ENCODE data around the gene GSTO2. TPM values are rescaled to one million over a fixed set of nuclear protein-coding genes. Genes with fewer than 3 reads are reported as not detected.

GSTO2 gene
- total RNA-seq, 1 donor from 2014 or later = 9.1 TPM

DNA sequence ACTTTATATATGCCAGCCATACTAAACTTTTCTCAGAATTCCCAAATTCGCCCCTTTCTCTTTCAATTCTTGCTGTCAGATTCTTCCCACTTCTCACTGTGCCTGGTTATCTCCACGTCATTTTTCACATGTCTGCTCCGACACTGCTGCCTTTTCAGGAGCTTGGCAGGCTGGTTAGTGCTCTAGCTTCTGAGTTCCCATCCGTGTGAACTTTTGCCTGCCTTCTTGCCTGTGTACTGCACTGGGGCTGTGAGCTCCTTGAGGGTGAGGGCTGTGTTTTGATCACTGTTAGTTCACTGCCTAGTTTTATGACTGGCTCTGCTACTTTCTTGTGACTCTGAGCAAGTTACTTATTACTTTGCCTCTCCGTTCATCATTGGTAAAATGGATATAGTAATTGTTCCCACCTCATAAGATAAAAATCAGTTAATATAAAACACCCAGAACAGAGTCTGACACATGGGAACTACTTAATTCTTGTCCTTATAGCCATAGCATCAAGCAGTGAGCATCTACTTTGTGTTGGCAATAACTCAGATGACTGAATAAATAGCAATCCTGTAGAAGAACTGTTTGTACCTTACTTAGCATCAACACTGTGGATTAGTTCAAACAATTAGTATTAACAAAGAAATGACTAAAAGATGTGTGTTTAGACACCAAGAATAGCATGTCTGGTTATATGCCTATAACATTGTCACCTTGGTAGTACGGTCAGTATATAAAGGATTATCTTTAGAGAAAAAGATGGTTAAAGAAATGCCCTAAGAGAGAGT, 8.8 kb upstream of the GSTO2 start:
- Histone ChIP-seq H3K27ac (peak overlapping the region; percentile 48), H3K4me1 (peaks cover 48% of the 10 kb centered on the region), H3K4me3 (no peak overlapping the region), H3K27me3 (no peaks in the 10 kb centered on the region), H3K36me3 (peaks cover 80% of the 10 kb centered on the region), H3K9me3 (no peaks in the 10 kb centered on the region)
- intact Hi-C loops (cut with DNase I) = no loop called here
- no peak for DNase-seq
- no peak for ATAC-seq
- TF ChIP-seq, protein P1, sequence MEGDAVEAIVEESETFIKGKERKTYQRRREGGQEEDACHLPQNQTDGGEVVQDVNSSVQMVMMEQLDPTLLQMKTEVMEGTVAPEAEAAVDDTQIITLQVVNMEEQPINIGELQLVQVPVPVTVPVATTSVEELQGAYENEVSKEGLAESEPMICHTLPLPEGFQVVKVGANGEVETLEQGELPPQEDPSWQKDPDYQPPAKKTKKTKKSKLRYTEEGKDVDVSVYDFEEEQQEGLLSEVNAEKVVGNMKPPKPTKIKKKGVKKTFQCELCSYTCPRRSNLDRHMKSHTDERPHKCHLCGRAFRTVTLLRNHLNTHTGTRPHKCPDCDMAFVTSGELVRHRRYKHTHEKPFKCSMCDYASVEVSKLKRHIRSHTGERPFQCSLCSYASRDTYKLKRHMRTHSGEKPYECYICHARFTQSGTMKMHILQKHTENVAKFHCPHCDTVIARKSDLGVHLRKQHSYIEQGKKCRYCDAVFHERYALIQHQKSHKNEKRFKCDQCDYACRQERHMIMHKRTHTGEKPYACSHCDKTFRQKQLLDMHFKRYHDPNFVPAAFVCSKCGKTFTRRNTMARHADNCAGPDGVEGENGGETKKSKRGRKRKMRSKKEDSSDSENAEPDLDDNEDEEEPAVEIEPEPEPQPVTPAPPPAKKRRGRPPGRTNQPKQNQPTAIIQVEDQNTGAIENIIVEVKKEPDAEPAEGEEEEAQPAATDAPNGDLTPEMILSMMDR (IDR thresholded peaks at IDR 0.05) = no peak

DNA sequence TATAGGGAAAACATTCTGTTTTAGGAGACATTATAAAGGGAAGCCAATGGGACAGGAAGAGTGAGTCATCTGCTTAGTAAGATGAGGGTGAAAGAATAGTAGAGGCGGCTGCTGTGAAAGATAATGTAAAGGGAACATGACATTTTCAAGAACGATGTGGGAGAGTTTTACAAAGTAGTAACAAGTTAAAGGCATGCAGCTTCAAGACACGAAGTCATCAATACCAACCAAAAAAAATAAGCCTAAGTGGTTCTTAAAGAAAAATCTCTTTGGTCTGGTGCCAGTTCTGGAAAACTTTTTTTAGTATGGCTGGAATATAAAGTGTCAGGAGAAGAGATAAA, 8.2 kb upstream of the GSTO2 start:
- H3K4me1 ChIP-seq = peaks cover 48% of the 10 kb centered on the region
- no peak overlapping the region for H3K4me3 ChIP-seq
- H3K36me3 ChIP-seq = peaks cover 85% of the 10 kb centered on the region
- H3K9me3 ChIP-seq = no peaks in the 10 kb centered on the region
- ATAC-seq = peak; percentile 55
- no peaks in the 10 kb centered on the region for H3K27me3 ChIP-seq
- no peak for DNase-seq
- intact Hi-C loops (cut with DNase I) = no loop called here
- TF ChIP-seq, protein P1 (IDR thresholded peaks at IDR 0.05) = no peak
- H3K27ac ChIP-seq = peak overlapping the region; percentile 48

DNA sequence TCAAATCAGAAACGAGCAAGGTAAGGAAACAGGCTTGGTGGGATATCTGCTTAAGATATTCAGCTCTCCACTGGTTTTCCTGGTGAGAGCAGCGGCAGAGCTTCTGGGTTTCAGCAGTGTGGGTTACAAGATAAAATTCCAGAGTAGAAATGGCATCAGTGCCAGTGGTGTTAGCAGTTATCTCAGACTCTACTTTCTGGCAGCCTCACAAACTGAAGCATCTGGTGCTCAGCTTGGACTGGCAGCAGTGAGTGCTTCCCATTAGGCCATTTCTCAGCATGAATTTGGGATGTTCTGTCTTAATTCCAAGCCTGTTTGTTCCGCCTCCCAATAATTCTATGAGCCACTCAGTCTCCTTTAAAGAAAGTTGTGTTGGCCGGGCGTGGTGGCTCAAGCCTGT, 6.9 kb upstream of the GSTO2 start:
- DNase-seq (no peak), ATAC-seq (no peak)
- intact Hi-C loops (cut with DNase I) = no loop called here
- TF ChIP-seq, protein P1 (IDR thresholded peaks at IDR 0.05) = no peak
- no peak overlapping the region for H3K4me3 ChIP-seq
- H3K27ac ChIP-seq = no peak overlapping the region
- no peaks in the 10 kb centered on the region for H3K9me3 ChIP-seq
- no peaks in the 10 kb centered on the region for H3K27me3 ChIP-seq
- H3K36me3 ChIP-seq = peaks cover 98% of the 10 kb centered on the region
- H3K4me1 ChIP-seq = peaks cover 37% of the 10 kb centered on the region

DNA sequence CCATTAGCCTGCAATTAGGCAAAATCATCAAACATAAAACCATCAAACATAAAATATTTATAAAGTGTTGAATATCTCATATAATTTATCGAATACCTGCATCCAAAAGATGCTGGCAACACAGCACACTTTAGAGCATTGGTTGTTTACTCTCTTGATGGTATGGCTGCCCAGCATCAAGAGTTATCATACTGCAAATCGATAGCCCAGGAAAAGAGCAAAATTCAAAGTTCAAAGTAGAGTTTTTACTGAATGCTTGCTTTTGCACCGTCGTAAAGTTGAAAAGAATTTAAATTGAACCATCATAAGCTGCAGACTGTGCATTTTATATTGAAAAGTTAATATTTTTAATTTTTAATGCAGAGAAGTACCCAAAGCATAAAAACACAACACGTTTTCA, 4.2 kb upstream of the GSTO2 start:
- Histone ChIP-seq H3K27me3 (no peaks in the 10 kb centered on the region), H3K9me3 (no peaks in the 10 kb centered on the region), H3K36me3 (peaks cover 85% of the 10 kb centered on the region), H3K27ac (no peak overlapping the region), H3K4me3 (no peak overlapping the region), H3K4me1 (peaks cover 23% of the 10 kb centered on the region)
- ATAC-seq (no peak), DNase-seq (no peak)
- TF ChIP-seq, protein P1 (IDR thresholded peaks at IDR 0.05) = no peak
- intact Hi-C loops (cut with DNase I) = no loop called here

DNA sequence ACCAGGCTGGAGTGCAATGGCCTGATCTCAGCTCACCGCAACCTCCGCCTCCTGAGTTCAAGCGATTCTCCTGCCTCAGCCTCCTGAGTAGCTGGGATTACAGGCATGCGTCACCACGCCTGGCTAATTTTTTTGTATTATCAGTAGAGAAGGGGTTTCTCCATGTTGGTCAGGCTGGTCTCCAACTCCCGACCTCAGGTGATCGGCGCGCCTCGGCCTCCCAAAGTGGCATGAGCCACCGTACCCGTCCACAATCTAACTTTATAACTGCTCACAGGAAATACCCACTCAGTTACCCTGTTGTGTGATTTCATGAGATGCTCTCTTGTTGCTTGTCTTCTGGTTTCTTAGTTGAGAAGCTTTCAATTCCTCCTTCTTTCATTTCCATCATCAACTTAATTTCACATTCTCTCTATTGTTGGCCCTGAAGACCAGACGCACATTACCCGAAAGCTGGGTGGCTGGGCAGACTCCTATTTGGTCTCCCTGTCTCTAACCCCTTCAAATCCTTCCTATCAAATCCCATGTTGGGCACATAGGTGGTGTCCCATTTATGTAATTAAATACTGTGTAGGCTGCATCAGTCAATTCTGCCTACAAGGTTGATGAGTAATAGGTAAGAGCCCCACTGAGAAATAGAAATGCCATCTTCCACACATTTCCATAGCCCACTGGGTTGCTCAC, 1.1 kb upstream of the GSTO2 start:
- Histone ChIP-seq H3K4me1 (peaks cover 8% of the 10 kb centered on the region), H3K36me3 (peaks cover 55% of the 10 kb centered on the region), H3K27me3 (no peaks in the 10 kb centered on the region), H3K27ac (peak overlapping the region; percentile 89), H3K4me3 (peak overlapping the region; percentile 89), H3K9me3 (no peaks in the 10 kb centered on the region)
- ATAC-seq = no peak
- intact Hi-C loops (cut with DNase I) = no loop called here
- TF ChIP-seq, protein P1 (IDR thresholded peaks at IDR 0.05) = no peak
- no peak for DNase-seq
